ENCODE results near the gene DGCR2.

GRCh38 chr22:19119949-19120348 is 2.3 kb downstream of the DGCR2 start:
- TF ChIP-seq GATA2 (IDR thresholded peaks at IDR 0.05; ENCODE audit: low read depth, low read length) (no peak), GATA3 (IDR thresholded peaks at IDR 0.05; ENCODE audit: low read depth, low read length) (no peak)
